CD1c-positive myeloid dendritic cell (primary cell): ENCODE data around the gene MTF2.
"Not testable (repeated sequence)": the region's sequence is repeated elsewhere in the genome, so short reads cannot be mapped to it uniquely, and the experiment has no call there.

ENCODE experiments used
- DNase-seq: peaks from one replicate; pipeline ENCODE4 v3.0.0-alpha.2; 2016; ENCODE audit errors: extremely low spot score

The MTF2 gene

GRCh38 chr1:93142161-93142560 is 63.1 kb downstream of the MTF2 start:
- no peak for DNase-seq

- no peak for DNase-seq
Observed at GRCh38 chr1:93143136-93143535, 64.1 kb downstream of the MTF2 start.

GRCh38 chr1:93143769-93144168 is 64.7 kb downstream of the MTF2 start:
- no peak for DNase-seq

- DNase-seq, result no peak
Observed at GRCh38 chr1:93148001-93148400, 68.9 kb downstream of the MTF2 start.

GRCh38 chr1:93150729-93151128 is 71.6 kb downstream of the MTF2 start:
- DNase-seq, result no peak

- DNase-seq, result no peak
Observed at GRCh38 chr1:93151474-93151873, 72.4 kb downstream of the MTF2 start.

GRCh38 chr1:93152835-93153234 is 73.8 kb downstream of the MTF2 start:
- DNase-seq, result no peak

GRCh38 chr1:93154898-93155297 is 75.8 kb downstream of the MTF2 start:
- no peak for DNase-seq

- no peak for DNase-seq
Observed at GRCh38 chr1:93155335-93155734, 76.3 kb downstream of the MTF2 start.

GRCh38 chr1:93159337-93159736 is 80.3 kb downstream of the MTF2 start:
- no peak for DNase-seq

- not testable (repeated sequence) for DNase-seq
Observed at GRCh38 chr1:93163314-93163713, 84.2 kb downstream of the MTF2 start.

- DNase-seq, result no peak
Observed at GRCh38 chr1:93164816-93165215, 85.7 kb downstream of the MTF2 start.

- not testable (repeated sequence) for DNase-seq
Observed at GRCh38 chr1:93165895-93166294, 86.8 kb downstream of the MTF2 start.

- DNase-seq, result no peak
Observed at GRCh38 chr1:93167006-93167405, 87.9 kb downstream of the MTF2 start.

- DNase-seq, result not testable (repeated sequence)
Observed at GRCh38 chr1:93170141-93170678, 91.1 kb downstream of the MTF2 start.

- DNase-seq, result no peak
Observed at GRCh38 chr1:93171549-93172034, 92.5 kb downstream of the MTF2 start.

- DNase-seq, result no peak
Observed at GRCh38 chr1:93172778-93173177, 93.7 kb downstream of the MTF2 start.

- not testable (repeated sequence) for DNase-seq
Observed at GRCh38 chr1:93174638-93175037, 95.6 kb downstream of the MTF2 start.

- DNase-seq, result no peak
Observed at GRCh38 chr1:93177991-93178390, 98.9 kb downstream of the MTF2 start.

- DNase-seq, result peak; percentile 19
Observed at GRCh38 chr1:93178418-93178817, 99.3 kb downstream of the MTF2 start.

GRCh38 chr1:93179886-93180722 is 101.0 kb downstream of the MTF2 start, which contains the start of gene TMED5:
Gene TMED5, minus strand, starts transcription at chr1:93180413. Its CDS starts 171 bp downstream, at chr1:93180242.
- peak; percentile 99 for DNase-seq

GRCh38 chr1:93180723-93181613 is 101.9 kb downstream of the MTF2 start, which contains the start of gene CCDC18:
Gene CCDC18, plus strand, starts transcription at chr1:93180724. Its CDS starts 2,638 bp downstream, at chr1:93183362.
- peak; percentile 82 for DNase-seq
